SH-SY5Y (cell line): ENCODE measurements around the gene SCAF4.

ENCODE experiments used
- GATA2 ChIP-seq: IDR thresholded peaks from 2 replicates; pipeline ENCODE4 v1.6.1; 2011; ENCODE audit warnings: mild to moderate bottlenecking, low read depth, low read length
- GATA3 ChIP-seq: IDR thresholded peaks from 2 replicates; pipeline ENCODE4 v1.6.1; 2011; ENCODE audit warnings: low read depth, mild to moderate bottlenecking, low read length, moderate library complexity

DNA sequence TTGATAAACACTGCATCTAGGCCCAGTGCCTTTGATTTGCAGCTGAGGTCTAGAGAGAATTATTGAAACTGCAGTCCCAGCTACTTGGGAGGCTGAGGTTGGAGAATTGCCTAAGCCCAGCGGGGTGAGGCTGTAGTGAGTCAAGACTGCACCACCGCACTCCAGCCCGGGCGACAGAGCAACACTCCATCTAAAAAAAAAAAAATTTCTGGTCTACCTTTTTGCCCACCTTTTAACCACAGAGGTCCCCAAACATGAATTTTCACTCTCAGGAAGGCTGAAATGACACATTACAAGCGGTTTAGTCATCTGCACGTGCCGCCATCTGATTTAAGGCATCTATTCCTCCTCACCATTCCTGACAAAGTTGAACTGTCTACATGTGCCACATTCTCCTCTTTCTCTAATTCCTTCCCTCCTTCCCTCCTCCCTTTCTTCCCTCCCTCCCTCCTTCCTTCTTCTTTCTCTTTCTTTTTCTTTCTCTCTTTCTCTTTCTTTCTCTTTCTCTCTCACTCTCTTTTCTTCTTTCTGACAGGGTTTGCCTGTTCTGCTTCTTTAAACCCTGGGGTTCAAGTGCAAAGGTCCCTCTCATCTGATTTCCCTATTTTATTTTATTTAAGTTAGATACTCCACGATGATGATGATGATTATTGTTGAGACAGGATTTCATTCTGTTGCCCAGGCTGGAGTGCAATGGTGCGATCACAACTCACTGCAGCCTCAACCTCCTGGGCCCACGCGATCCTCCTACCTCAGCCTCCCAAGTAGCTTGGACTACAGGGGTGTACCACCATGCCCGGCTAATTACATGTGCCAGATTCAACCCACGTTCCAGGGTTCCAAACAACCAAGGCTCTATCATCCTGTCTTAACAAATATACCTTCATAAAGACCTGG, 75.5 kb downstream of the SCAF4 start:
- TF ChIP-seq GATA3 = no peak
- no peak for TF ChIP-seq GATA2
